ENCODE data around the gene TLR10.

Gene TLR10

DNA sequence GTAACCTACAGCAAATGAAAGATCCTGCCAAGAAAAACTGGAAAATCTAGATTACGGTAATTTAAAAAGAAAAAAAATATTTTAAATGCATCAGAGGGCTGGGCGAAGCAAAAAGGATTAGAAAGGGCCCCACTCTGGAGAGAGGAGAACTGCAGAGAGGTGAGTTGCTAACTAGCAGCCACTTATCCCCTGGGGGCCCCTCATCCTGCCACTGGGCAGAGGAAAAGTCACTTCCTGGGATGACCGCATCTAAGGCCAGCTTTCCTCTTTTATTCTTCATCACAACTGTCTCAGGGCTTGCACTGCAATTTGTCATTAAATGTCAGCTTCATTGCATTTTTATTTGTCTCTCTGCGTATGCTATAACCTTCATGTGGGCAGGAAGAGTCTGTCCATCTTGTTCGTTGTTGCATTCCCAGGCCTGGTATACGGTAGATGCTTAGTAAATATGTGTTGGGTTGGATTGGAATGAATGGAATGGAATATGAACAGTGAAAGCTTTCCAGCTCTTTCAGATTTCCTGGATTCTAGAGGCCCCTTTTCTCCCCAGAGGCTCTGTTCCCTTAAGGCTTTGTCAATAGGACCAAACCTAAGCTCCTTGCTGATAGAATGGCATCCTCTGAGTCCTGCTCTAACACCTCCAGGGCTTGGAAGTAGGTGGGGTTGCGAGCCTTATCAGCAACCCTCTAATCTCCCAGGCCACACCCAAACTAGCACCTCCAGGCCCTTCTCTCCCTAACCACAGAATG lies 58.9 kb downstream of the TLR10 start:
- DNase-seq: no peak

DNA sequence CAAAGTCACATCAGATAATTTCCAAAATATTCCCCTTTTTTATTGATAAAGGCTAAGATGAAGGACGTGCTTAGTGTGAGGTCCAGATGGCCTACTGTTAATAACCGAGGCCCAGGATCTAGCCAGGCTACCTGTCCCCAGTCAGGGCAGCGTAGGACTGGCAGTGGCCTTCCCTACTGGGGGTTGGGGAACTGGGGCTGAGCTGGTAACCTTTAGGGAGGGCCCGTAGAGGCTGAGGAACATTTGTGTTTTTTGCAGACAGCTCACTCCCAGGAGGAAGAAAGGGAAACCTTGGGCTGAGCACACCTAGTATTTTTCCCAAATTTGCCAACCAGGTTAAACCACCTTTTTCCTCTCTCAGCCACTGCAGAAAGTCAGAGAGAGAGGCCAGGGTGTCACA lies 59.7 kb downstream of the TLR10 start:
- DNase-seq: no peak
